K562 (cell line): ENCODE data around the gene ATL2.

Source experiments
- CBX3 ChIP-seq, 2 experiments: IDR thresholded peaks; 1 replicate in 1 of 2; 2 replicates in 1 of 2; pipeline ENCODE4 v1.6.1; 2012; ENCODE audit warnings: inconsistent platforms in 2 of 2, low read length in 2 of 2, borderline replicate concordance in 1 of 2, control low read depth in 1 of 2
- FOXK1 ChIP-seq: sonication (generic); formaldehyde crosslinking; IDR thresholded peaks from 2 replicates; pipeline ENCODE4 v1.8.0; 2022; ENCODE audit warnings: missing genetic modification reagents, mild to moderate bottlenecking, borderline replicate concordance
- HMG20A ChIP-seq: fragments of 450-650 bp; formaldehyde crosslinking; conservative IDR thresholded peaks from 2 replicates; pipeline ENCODE4 v1.4.0; 2020; ENCODE audit warnings: mild to moderate bottlenecking, mixed read lengths
- ILK ChIP-seq: fragments of 450-650 bp; IDR thresholded peaks from 2 replicates; pipeline ENCODE4 v1.6.1; 2016; ENCODE audit warnings: missing genetic modification characterization, low read depth, mild to moderate bottlenecking, missing compliant biosample characterization, moderate library complexity, borderline replicate concordance
- KDM1A ChIP-seq, 2 experiments: fragments of 450-650 bp; IDR thresholded peaks; 2 replicates each; pipeline ENCODE4 v1.6.1; 2016; ENCODE audit warnings: mild to moderate bottlenecking in 2 of 2
- MTA3 ChIP-seq: fragments of 450-650 bp; formaldehyde crosslinking; IDR thresholded peaks from 2 replicates; pipeline ENCODE4 v1.6.1; 2017; ENCODE audit warnings: mild to moderate bottlenecking, borderline replicate concordance
- POLR2AphosphoS5 ChIP-seq: IDR thresholded peaks from 2 replicates; pipeline ENCODE4 v1.6.1; 2011; ENCODE audit warnings: mild to moderate bottlenecking, low read depth, low read length, moderate library complexity; ENCODE audit not compliant: control insufficient read depth, insufficient read depth
- SMARCE1 ChIP-seq: fragments of 450-650 bp; IDR thresholded peaks from 2 replicates; pipeline ENCODE4 v1.7.1; 2016; ENCODE audit warnings: mild to moderate bottlenecking
- ZNF431 ChIP-seq: sonication (generic); formaldehyde crosslinking; IDR thresholded peaks from 2 replicates; pipeline ENCODE4 v1.8.0; 2022; ENCODE audit warnings: mild to moderate bottlenecking, missing genetic modification reagents
- TF ChIP-seq, protein P1 (sequence below), 3 experiments: IDR thresholded peaks in 2 of 3; conservative IDR thresholded peaks in 1 of 3; 2 replicates each; pipeline ENCODE4 v1.5.1; 2011 to 2012; ENCODE audit warnings: low read length in 3 of 3, mild to moderate bottlenecking in 3 of 3, control low read depth in 2 of 3, improper control_type of control experiment in 1 of 3, inconsistent platforms in 1 of 3, low read depth in 1 of 3, mixed read lengths in 1 of 3, moderate library complexity in 1 of 3; ENCODE audit not compliant: insufficient read depth in 2 of 3
- TF ChIP-seq, protein P2 (sequence below): fragments of 250-450 bp; sonication (Bioruptor Pico); IDR thresholded peaks from 2 replicates; pipeline ENCODE4 v1.5.0; 2021; ENCODE audit warnings: mild to moderate bottlenecking, borderline replicate concordance
- TF ChIP-seq, protein P3 (sequence below): sonication (generic); formaldehyde crosslinking; IDR thresholded peaks from 2 replicates; pipeline ENCODE4 v1.8.1; 2022; ENCODE audit warnings: missing genetic modification reagents

DNA sequence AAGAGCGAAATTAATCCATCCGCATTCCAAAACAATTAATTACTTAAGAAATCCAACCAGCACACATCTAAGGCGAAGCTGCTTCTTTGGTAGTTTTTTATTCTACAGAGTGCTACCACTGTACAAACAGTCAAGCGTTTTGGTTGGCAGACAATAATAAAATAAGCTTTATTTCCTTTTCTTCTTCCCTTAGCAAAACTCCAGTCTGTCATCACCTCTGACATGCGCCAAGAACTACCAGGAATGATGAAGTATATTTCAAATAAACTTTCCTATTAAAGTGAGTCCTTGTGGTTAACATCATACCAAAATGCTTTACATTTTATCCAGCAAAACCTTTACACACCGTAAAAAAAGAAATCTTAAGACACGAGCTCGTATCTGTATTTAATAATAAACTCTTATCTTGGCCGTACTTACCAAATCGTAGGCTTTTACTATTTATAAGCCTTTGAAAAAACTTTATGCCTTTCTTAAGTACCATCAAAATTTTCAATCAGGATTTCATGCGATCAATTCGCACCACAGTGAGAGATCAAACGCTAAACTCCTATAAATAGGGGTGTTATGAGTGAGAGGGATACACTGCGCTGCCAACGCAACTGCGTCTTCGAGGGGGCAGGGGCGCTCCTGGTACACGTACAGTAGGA, 1.3 kb downstream of the ATL2 start:
- TF ChIP-seq ILK (tag), result no peak
- TF ChIP-seq FOXK1 (CRISPR knock-in tag), result no peak
- TF ChIP-seq, protein P1, sequence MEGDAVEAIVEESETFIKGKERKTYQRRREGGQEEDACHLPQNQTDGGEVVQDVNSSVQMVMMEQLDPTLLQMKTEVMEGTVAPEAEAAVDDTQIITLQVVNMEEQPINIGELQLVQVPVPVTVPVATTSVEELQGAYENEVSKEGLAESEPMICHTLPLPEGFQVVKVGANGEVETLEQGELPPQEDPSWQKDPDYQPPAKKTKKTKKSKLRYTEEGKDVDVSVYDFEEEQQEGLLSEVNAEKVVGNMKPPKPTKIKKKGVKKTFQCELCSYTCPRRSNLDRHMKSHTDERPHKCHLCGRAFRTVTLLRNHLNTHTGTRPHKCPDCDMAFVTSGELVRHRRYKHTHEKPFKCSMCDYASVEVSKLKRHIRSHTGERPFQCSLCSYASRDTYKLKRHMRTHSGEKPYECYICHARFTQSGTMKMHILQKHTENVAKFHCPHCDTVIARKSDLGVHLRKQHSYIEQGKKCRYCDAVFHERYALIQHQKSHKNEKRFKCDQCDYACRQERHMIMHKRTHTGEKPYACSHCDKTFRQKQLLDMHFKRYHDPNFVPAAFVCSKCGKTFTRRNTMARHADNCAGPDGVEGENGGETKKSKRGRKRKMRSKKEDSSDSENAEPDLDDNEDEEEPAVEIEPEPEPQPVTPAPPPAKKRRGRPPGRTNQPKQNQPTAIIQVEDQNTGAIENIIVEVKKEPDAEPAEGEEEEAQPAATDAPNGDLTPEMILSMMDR (IDR thresholded peaks at IDR 0.05 in 2 of 3, conservative IDR thresholded peaks at IDR 0.05 in 1 of 3; ENCODE audit: insufficient read depth in 2 of 3, low read depth in 1 of 3, low read length in 3 of 3), result no peak
- TF ChIP-seq, protein P2, sequence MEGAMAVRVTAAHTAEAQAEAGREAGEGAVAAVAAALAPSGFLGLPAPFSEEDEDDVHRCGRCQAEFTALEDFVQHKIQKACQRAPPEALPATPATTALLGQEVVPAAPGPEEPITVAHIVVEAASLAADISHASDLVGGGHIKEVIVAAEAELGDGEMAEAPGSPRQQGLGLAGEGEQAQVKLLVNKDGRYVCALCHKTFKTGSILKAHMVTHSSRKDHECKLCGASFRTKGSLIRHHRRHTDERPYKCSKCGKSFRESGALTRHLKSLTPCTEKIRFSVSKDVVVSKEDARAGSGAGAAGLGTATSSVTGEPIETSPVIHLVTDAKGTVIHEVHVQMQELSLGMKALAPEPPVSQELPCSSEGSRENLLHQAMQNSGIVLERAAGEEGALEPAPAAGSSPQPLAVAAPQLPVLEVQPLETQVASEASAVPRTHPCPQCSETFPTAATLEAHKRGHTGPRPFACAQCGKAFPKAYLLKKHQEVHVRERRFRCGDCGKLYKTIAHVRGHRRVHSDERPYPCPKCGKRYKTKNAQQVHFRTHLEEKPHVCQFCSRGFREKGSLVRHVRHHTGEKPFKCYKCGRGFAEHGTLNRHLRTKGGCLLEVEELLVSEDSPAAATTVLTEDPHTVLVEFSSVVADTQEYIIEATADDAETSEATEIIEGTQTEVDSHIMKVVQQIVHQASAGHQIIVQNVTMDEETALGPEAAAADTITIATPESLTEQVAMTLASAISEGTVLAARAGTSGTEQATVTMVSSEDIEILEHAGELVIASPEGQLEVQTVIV (CRISPR knock-in tag), result no peak
- no peak; the same call in 1 of the 2 replicates for TF ChIP-seq ZNF431 (CRISPR knock-in tag)
- TF ChIP-seq, protein P3, sequence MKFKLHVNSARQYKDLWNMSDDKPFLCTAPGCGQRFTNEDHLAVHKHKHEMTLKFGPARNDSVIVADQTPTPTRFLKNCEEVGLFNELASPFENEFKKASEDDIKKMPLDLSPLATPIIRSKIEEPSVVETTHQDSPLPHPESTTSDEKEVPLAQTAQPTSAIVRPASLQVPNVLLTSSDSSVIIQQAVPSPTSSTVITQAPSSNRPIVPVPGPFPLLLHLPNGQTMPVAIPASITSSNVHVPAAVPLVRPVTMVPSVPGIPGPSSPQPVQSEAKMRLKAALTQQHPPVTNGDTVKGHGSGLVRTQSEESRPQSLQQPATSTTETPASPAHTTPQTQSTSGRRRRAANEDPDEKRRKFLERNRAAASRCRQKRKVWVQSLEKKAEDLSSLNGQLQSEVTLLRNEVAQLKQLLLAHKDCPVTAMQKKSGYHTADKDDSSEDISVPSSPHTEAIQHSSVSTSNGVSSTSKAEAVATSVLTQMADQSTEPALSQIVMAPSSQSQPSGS (CRISPR knock-in tag), result no peak
- no peak for TF ChIP-seq KDM1A (IDR thresholded peaks at IDR 0.05)
- TF ChIP-seq POLR2AphosphoS5, result no peak
- no peak for TF ChIP-seq SMARCE1
- no peak for TF ChIP-seq HMG20A (CRISPR knock-in tag)
- TF ChIP-seq MTA3, result no peak
- no peak for TF ChIP-seq CBX3 (IDR thresholded peaks at IDR 0.05; ENCODE audit: borderline replicate concordance in 1 of 2, low read length in 2 of 2)
